ENCODE measurements around the gene MGST3. TPM values are rescaled to one million over a fixed set of nuclear protein-coding genes. Genes with fewer than 3 reads are reported as not detected.
"Not testable (repeated sequence)": the region's sequence is repeated elsewhere in the genome, so short reads cannot be mapped to it uniquely, and the experiment has no call there.

MGST3 gene
- polyA plus RNA-seq, 1 donor (not counting 4 experiments of a cell fraction or from before 2014, with no cell fraction given) = 319 TPM

DNA sequence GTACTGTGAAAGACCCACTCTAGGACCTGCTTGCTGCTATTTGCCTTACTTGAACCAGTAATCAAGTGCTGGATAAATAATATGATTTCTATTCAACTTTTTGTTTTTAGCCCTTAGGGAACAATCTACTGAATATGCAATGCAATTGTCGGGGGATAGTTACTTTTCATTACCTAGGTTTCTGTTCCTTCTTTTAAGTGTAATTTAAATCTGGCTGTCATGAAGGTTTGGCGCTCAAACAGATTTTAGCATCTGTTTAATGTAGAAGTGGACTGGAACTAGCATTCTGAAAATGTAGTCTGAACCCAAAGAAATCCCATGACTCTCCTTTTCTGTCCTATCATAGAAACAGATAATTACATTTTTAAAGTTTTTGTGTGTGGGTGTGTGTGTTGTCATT is 4.8 kb downstream of the MGST3 start:
- dilution Hi-C loops (cut with MboI; ENCODE audit: extremely low pct_ligation_motif_present, low sequenced_read_pairs) = no loop called here
- Histone ChIP-seq H3K27ac (ENCODE audit: control insufficient read depth, insufficient read depth, low read length) (no peak overlapping the region), H3K9me3 (ENCODE audit: control insufficient read depth, low read depth, low read length) (no peaks in the 10 kb centered on the region), H4K20me1 (ENCODE audit: control insufficient read depth, extremely low read depth, insufficient read depth, low read length) (peaks cover 2% of the 10 kb centered on the region), H3K9ac (ENCODE audit: control insufficient read depth, extremely low read depth, insufficient read depth, low read length) (no peak overlapping the region), H3K79me2 (ENCODE audit: control insufficient read depth, insufficient read depth, low read length) (peaks cover 32% of the 10 kb centered on the region), H3K36me3 (ENCODE audit: control insufficient read depth in 2 of 2, extremely low read depth in 1 of 2, insufficient read depth in 2 of 2, low read length in 2 of 2) (peaks cover 3 to 9% of the 10 kb centered on the region in 2 experiments), H3K9me1 (ENCODE audit: control insufficient read depth, extremely low read depth, insufficient read depth, low read length) (no peaks in the 10 kb centered on the region), H3K27me3 (ENCODE audit: control insufficient read depth, extremely low read depth, insufficient read depth, low read length) (no peaks in the 10 kb centered on the region), H3K4me1 (ENCODE audit: control insufficient read depth, extremely low read depth, insufficient read depth, low read length) (peaks cover 20% of the 10 kb centered on the region), H3K4me2 (ENCODE audit: control insufficient read depth, extremely low read depth, insufficient read depth, low read depth, low read length) (no peak overlapping the region), H2AFZ (ENCODE audit: control insufficient read depth, low read length) (no peak overlapping the region), H3K4me3 (ENCODE audit: control insufficient read depth in 2 of 3, extremely low read depth in 1 of 3, insufficient read depth in 2 of 3, low read depth in 1 of 3, low read length in 3 of 3) (no peak overlapping the region)
- TF ChIP-seq, protein P1, sequence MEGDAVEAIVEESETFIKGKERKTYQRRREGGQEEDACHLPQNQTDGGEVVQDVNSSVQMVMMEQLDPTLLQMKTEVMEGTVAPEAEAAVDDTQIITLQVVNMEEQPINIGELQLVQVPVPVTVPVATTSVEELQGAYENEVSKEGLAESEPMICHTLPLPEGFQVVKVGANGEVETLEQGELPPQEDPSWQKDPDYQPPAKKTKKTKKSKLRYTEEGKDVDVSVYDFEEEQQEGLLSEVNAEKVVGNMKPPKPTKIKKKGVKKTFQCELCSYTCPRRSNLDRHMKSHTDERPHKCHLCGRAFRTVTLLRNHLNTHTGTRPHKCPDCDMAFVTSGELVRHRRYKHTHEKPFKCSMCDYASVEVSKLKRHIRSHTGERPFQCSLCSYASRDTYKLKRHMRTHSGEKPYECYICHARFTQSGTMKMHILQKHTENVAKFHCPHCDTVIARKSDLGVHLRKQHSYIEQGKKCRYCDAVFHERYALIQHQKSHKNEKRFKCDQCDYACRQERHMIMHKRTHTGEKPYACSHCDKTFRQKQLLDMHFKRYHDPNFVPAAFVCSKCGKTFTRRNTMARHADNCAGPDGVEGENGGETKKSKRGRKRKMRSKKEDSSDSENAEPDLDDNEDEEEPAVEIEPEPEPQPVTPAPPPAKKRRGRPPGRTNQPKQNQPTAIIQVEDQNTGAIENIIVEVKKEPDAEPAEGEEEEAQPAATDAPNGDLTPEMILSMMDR (optimal IDR thresholded peaks at IDR 0.05 in 1 of 3, IDR thresholded peaks at IDR 0.05 in 1 of 3, conservative IDR thresholded peaks at IDR 0.05 in 1 of 3; ENCODE audit: extremely low read depth in 1 of 3, insufficient read depth in 2 of 3, low read length in 3 of 3) = no peak
- no peak for TF ChIP-seq EZH2 (IDR thresholded peaks at IDR 0.05; ENCODE audit: low read length)
- DNase-seq (ENCODE audit: low read depth, low spot score) = no peak
- FAIRE-seq = no peak

DNA sequence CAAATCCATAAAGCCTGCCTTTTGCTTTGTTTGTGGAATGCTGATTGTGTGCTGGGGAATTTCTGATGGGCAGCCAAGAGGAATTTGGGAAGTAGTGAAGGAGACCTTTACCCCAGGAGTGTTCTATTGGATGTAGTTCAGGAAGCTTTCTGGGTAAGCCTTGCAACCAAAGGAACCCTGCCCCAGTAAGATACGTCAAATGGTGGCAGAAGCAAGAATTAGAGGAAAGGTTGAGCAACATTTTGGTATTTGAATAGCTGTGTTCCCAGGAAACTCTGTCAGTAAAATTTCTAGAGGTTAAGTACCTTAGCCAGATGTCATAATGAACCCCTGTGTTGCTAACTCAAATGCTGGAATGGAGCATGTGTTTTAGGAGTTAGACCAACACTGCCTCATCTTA is 6.4 kb downstream of the MGST3 start:
- Histone ChIP-seq H4K20me1 (ENCODE audit: control insufficient read depth, extremely low read depth, insufficient read depth, low read length) (peaks cover 2% of the 10 kb centered on the region), H3K27me3 (ENCODE audit: control insufficient read depth, extremely low read depth, insufficient read depth, low read length) (no peaks in the 10 kb centered on the region), H2AFZ (ENCODE audit: control insufficient read depth, low read length) (no peak overlapping the region), H3K79me2 (ENCODE audit: control insufficient read depth, insufficient read depth, low read length) (peaks cover 30% of the 10 kb centered on the region), H3K27ac (ENCODE audit: control insufficient read depth, insufficient read depth, low read length) (no peak overlapping the region), H3K36me3 (ENCODE audit: control insufficient read depth in 2 of 2, extremely low read depth in 1 of 2, insufficient read depth in 2 of 2, low read length in 2 of 2) (peaks cover 3 to 9% of the 10 kb centered on the region in 2 experiments), H3K4me3 (ENCODE audit: control insufficient read depth in 2 of 3, extremely low read depth in 1 of 3, insufficient read depth in 2 of 3, low read depth in 1 of 3, low read length in 3 of 3) (no peak overlapping the region), H3K4me2 (ENCODE audit: control insufficient read depth, extremely low read depth, insufficient read depth, low read depth, low read length) (no peak overlapping the region), H3K9ac (ENCODE audit: control insufficient read depth, extremely low read depth, insufficient read depth, low read length) (no peak overlapping the region), H3K4me1 (ENCODE audit: control insufficient read depth, extremely low read depth, insufficient read depth, low read length) (peaks cover 16% of the 10 kb centered on the region), H3K9me1 (ENCODE audit: control insufficient read depth, extremely low read depth, insufficient read depth, low read length) (no peaks in the 10 kb centered on the region), H3K9me3 (ENCODE audit: control insufficient read depth, low read depth, low read length) (no peaks in the 10 kb centered on the region)
- no peak for DNase-seq (ENCODE audit: low read depth, low spot score)
- no peak for FAIRE-seq
- dilution Hi-C loops (cut with MboI; ENCODE audit: extremely low pct_ligation_motif_present, low sequenced_read_pairs) = no loop called here
- TF ChIP-seq, protein P1 (optimal IDR thresholded peaks at IDR 0.05 in 1 of 3, IDR thresholded peaks at IDR 0.05 in 1 of 3, conservative IDR thresholded peaks at IDR 0.05 in 1 of 3; ENCODE audit: extremely low read depth in 1 of 3, insufficient read depth in 2 of 3, low read length in 3 of 3) = no peak
- no peak for TF ChIP-seq EZH2 (IDR thresholded peaks at IDR 0.05; ENCODE audit: low read length)

DNA sequence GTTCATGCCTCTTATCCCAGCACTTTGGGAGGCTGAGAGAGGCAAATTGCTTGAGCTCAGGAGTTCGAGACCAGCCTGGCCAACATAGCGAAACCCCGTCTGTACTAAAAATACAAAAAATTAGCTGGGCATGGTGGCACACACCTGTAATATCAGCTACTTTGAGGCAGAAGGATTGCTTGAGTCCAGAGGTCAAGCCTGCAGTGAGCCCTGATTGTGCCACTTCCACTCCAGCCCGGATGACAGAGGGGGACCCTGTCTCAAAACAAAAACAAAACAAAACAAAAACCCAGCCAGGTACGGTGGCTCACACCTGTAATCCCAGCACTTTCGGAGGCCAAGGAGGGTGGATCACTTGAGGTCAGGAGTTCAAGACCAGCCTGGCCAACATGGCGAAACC is 7.2 kb downstream of the MGST3 start:
- H3K36me3 ChIP-seq (ENCODE audit: control insufficient read depth in 2 of 2, extremely low read depth in 1 of 2, insufficient read depth in 2 of 2, low read length in 2 of 2); H4K20me1 ChIP-seq (ENCODE audit: control insufficient read depth, extremely low read depth, insufficient read depth, low read length); H3K9ac ChIP-seq (ENCODE audit: control insufficient read depth, extremely low read depth, insufficient read depth, low read length); H3K4me3 ChIP-seq (ENCODE audit: control insufficient read depth in 2 of 3, extremely low read depth in 1 of 3, insufficient read depth in 2 of 3, low read depth in 1 of 3, low read length in 3 of 3); FAIRE-seq; DNase-seq (ENCODE audit: low read depth, low spot score); H3K9me1 ChIP-seq (ENCODE audit: control insufficient read depth, extremely low read depth, insufficient read depth, low read length); H3K27ac ChIP-seq (ENCODE audit: control insufficient read depth, insufficient read depth, low read length); H3K4me1 ChIP-seq (ENCODE audit: control insufficient read depth, extremely low read depth, insufficient read depth, low read length); H3K4me2 ChIP-seq (ENCODE audit: control insufficient read depth, extremely low read depth, insufficient read depth, low read depth, low read length); H3K9me3 ChIP-seq (ENCODE audit: control insufficient read depth, low read depth, low read length); H3K27me3 ChIP-seq (ENCODE audit: control insufficient read depth, extremely low read depth, insufficient read depth, low read length); dilution Hi-C loops (cut with MboI; ENCODE audit: extremely low pct_ligation_motif_present, low sequenced_read_pairs); H2AFZ ChIP-seq (ENCODE audit: control insufficient read depth, low read length): not testable (repeated sequence)
- H3K79me2 ChIP-seq (ENCODE audit: control insufficient read depth, insufficient read depth, low read length) = peaks cover 25% of the 10 kb centered on the region

All from keratinocyte (primary cell).